H54 (cell line): ENCODE measurements around the gene ULK4.
A peak's percentile ranks its signal among the peaks of the same experiment; 100 is the strongest.
"Not testable (repeated sequence)": the region's sequence is repeated elsewhere in the genome, so short reads cannot be mapped to it uniquely, and the experiment has no call there.

Experiments
- DNase-seq: peaks from one replicate; pipeline ENCODE4 v3.0.0; 2011; ENCODE audit warnings: low spot score, mixed read lengths; ENCODE audit not compliant: insufficient read length
- FAIRE-seq: peaks from 3 replicates; lab custom pipeline; 2011; peaks lifted over from hg19 to GRCh38; lab: Jason Lieb, UNC
- POLR2A ChIP-seq: IDR thresholded peaks from 2 replicates; pipeline ENCODE4 v1.6.1; 2011; ENCODE audit warnings: low read depth, mild to moderate bottlenecking, low read length

The ULK4 gene

GRCh38 chr3:41961751-41962679 is at the start of gene ULK4:
ULK4 (minus strand) TSS chr3:41962103; CDS start chr3:41954759, 7,344 bp downstream.
- DNase-seq (peak; percentile 86), FAIRE-seq (peak; percentile 97)
- peak; percentile 66 for TF ChIP-seq POLR2A

- DNase-seq = no peak
- no peak for TF ChIP-seq POLR2A
- FAIRE-seq = no peak
These were observed 48.6 kb upstream of the ULK4 start for GRCh38 chr3:42010530-42010929.

- no peak for TF ChIP-seq POLR2A
- FAIRE-seq = no peak
- DNase-seq = no peak
These were observed 47.6 kb upstream of the ULK4 start for GRCh38 chr3:42009456-42009855.

GRCh38 chr3:42007785-42008184 is 45.9 kb upstream of the ULK4 start:
- TF ChIP-seq POLR2A = no peak
- no peak for FAIRE-seq
- no peak for DNase-seq

- DNase-seq (no peak), FAIRE-seq (no peak)
- TF ChIP-seq POLR2A = no peak
These were observed 43.5 kb upstream of the ULK4 start for GRCh38 chr3:42005401-42005800.

GRCh38 chr3:42002790-42003189 is 40.9 kb upstream of the ULK4 start:
- no peak for DNase-seq
- TF ChIP-seq POLR2A = no peak
- FAIRE-seq = no peak

- DNase-seq = no peak
- no peak for TF ChIP-seq POLR2A
- FAIRE-seq = no peak
These were observed 39.9 kb upstream of the ULK4 start for GRCh38 chr3:42001777-42002176.

GRCh38 chr3:41999909-42000308 is 38.0 kb upstream of the ULK4 start:
- DNase-seq = no peak
- no peak for FAIRE-seq
- no peak for TF ChIP-seq POLR2A

GRCh38 chr3:41997702-41998550 is 36.0 kb upstream of the ULK4 start:
- DNase-seq = no peak
- no peak for FAIRE-seq
- no peak for TF ChIP-seq POLR2A

GRCh38 chr3:41991437-41991836 is 29.5 kb upstream of the ULK4 start:
- no peak for FAIRE-seq
- no peak for TF ChIP-seq POLR2A
- DNase-seq = no peak

- no peak for FAIRE-seq
- DNase-seq = no peak
- TF ChIP-seq POLR2A = no peak
These were observed 27.6 kb upstream of the ULK4 start for GRCh38 chr3:41989518-41989917.

GRCh38 chr3:41987627-41988026 is 25.7 kb upstream of the ULK4 start:
- no peak for TF ChIP-seq POLR2A
- DNase-seq (no peak), FAIRE-seq (no peak)

GRCh38 chr3:41986561-41986960 is 24.7 kb upstream of the ULK4 start:
- DNase-seq (no peak), FAIRE-seq (no peak)
- TF ChIP-seq POLR2A = no peak

GRCh38 chr3:41985018-41985417 is 23.1 kb upstream of the ULK4 start:
- no peak for TF ChIP-seq POLR2A
- DNase-seq (no peak), FAIRE-seq (no peak)

- FAIRE-seq, DNase-seq: not testable (repeated sequence)
These were observed 21.2 kb upstream of the ULK4 start for GRCh38 chr3:41983091-41983490.

GRCh38 chr3:41977401-41977800 is 15.5 kb upstream of the ULK4 start:
- DNase-seq, FAIRE-seq: not testable (repeated sequence)
